NCI-H2227 (cell line): ENCODE results near the gene TNFRSF1A.
"Not testable (repeated sequence)": the region's sequence is repeated elsewhere in the genome, so short reads cannot be mapped to it uniquely, and the experiment has no call there.

ENCODE experiments used
- DNase-seq: peaks from one replicate; lab custom pipeline; 2025; ENCODE audit not compliant: unreplicated experiment; lab: John Stamatoyannopoulos, UW

Gene TNFRSF1A

GRCh38 chr12:6307529-6307928, 34.3 kb downstream of the TNFRSF1A start:
- DNase-seq = no peak

DNA sequence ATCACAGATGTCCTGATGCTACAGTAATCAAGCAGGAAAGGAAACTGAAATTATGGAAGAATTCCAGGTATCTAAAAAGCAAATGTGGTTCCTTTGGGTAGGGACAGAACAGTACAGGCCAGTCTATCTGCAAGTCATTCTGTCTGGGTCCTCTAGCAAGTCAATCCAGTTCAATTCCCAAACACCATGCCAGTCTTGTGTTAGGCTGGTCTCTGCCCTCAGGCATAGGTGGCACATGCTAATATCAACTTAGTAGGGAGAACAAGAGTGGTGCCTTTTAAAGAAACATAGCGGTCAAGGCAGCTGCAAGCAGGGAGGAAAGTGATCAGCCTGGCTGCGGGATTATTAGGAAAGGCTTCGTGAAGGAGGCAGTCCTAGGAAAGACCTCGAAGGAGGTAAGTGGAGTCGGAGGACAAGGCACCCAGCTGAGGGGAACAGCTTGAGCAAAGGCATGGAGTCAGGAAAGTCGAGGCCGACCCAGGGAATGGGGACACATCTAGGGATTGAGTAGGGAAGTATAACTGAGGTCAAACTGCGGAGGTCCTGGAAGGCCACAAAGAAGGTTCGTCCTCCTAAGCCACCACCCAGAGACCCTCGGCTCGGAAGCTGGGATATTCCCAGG, 35.2 kb downstream of the TNFRSF1A start:
- no peak for DNase-seq

GRCh38 chr12:6306151-6306550, 35.7 kb downstream of the TNFRSF1A start:
- no peak for DNase-seq

GRCh38 chr12:6303071-6303470, 38.8 kb downstream of the TNFRSF1A start:
- no peak for DNase-seq

GRCh38 chr12:6302621-6303020, 39.3 kb downstream of the TNFRSF1A start:
- DNase-seq = no peak

GRCh38 chr12:6301721-6302120, 40.2 kb downstream of the TNFRSF1A start:
- DNase-seq = no peak

GRCh38 chr12:6297170-6297569, 44.7 kb downstream of the TNFRSF1A start:
- no peak for DNase-seq

DNA sequence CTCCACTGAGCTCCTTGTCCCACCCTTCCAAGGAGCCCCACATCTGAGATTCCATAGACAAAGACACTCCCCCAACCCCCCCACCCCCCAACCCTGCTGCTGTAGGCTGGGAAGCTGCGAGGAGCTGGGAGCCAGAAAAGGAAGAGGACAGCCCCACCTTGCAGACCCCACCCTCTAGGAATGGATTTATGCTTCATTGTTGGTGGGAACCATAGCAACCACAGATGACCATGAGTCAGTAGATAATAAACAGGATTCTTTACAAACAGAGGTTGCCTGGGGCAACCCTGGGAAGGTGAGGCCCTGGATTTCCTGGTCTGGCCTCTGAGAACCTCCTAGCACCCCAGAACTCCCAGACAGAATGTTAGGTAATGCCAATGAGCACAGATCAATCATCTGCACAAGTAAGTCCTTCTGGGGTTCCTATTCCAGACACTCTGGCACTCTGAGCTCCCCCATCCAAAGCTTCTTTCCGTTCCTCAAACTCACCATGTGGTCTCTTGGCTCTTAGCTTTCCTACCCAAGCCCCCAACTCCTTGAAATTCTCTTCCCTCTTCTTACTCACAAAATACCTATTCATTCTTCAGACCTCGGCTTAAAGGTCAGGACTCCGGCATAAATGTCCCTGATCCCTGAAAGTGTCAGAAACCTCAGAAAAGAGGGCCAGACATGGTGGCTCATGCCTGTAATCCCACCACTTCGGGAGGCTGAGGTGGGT, 46.6 kb downstream of the TNFRSF1A start:
- DNase-seq = no peak

- no peak for DNase-seq
Measured at GRCh38 chr12:6294156-6295093, 47.5 kb downstream of the TNFRSF1A start.

- no peak for DNase-seq
Measured at GRCh38 chr12:6292606-6293005, 49.3 kb downstream of the TNFRSF1A start.

- not testable (repeated sequence) for DNase-seq
Measured at GRCh38 chr12:6289906-6290305, 52.0 kb downstream of the TNFRSF1A start.

- not testable (repeated sequence) for DNase-seq
Measured at GRCh38 chr12:6289081-6289480, 52.8 kb downstream of the TNFRSF1A start.

DNA sequence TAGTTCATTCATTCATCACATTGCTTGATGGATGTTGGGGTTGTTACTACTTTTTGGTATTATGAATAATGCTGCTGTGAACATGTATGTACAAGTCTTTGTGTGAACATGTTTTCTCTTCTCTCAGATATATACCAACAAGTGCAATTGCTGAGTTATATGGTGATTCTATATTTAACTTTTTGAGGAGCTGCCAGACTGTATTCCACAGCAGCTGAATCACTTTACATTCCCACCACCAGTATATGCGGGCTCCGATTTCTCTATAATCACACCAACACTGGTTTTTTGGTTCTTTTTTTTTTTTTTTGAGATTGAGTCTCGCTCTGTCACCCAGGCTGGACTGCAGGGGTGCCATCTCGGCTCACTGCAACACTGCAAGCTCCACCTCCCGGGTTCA, 53.6 kb downstream of the TNFRSF1A start:
- DNase-seq = no peak

GRCh38 chr12:6285532-6286306, 56.2 kb downstream of the TNFRSF1A start:
- no peak for DNase-seq

GRCh38 chr12:6285063-6285477, 56.8 kb downstream of the TNFRSF1A start:
- DNase-seq = peak; percentile 77

DNA sequence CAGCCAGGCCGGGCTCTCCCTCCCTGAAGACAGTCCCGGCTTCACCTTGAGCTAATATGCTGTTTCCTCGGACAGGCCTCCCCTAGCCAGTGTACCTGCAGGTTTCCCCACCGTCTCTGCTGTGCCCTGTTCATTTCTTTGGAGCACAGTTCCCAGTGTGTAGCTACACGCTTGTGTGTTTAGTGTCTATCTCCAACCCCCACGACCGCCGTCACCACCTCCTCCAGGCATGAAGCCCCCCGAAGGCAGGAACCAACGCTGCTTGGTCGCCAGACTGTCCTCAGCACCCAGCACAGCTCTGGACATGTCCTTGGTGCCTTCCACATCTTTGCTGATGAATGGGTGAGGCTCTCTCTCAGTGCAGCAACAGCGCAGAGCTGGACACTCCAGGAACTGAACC, 57.6 kb downstream of the TNFRSF1A start:
- no peak for DNase-seq

DNA sequence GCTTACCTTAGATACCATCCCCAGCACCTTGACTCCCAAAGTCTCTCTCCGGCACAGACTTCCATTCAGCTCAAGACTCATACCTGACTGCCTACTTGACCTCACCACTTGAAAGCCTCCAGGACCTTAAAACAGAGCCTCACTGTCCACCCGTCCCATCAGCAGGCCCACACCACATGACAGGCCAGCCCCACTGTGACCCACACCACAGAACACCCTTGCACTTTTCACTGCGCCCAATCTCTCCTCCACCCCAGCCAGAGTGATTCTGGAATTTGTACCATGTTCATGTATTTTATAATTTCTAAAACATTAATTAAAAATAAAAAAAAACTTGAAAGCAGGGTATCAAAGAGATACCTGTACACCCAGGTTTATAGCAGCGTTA, 59.4 kb downstream of the TNFRSF1A start:
- DNase-seq = no peak

- no peak for DNase-seq
Measured at GRCh38 chr12:6281081-6281809, 60.6 kb downstream of the TNFRSF1A start.

DNA sequence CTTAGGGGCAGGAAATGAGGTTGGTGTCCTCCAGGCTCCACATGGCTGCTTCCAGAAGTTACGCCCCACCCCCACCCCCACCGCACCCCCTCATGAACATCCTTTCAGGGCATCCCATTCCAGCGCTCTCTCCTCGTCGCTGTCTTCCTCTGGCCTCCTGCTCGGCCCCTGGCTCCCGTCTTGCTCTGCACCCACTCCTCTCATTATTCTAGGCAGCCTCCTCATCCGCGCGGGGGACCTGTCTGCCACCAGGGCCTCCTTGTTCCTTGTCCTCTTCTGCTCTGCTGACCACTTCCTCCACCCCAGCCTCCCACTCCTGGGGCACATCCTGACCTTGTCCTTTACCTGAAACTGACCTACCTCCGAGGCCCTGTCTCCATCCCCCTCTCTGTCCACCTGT, 61.2 kb downstream of the TNFRSF1A start:
- no peak for DNase-seq

GRCh38 chr12:6280053-6280469, 61.8 kb downstream of the TNFRSF1A start:
- DNase-seq = no peak
